GM15510 (cell line): ENCODE measurements around the gene PGAM5.

ENCODE experiments used
- POLR2A ChIP-seq: IDR thresholded peaks from 3 replicates; pipeline ENCODE4 v1.6.1; 2011; ENCODE audit warnings: borderline replicate concordance; ENCODE audit not compliant: insufficient read length; ENCODE audit errors: extremely low read depth

PGAM5 gene

GRCh38 chr12:132713123-132713522 is 2.5 kb downstream of the PGAM5 start:
- TF ChIP-seq POLR2A, result no peak

GRCh38 chr12:132715874-132716273 is 5.2 kb downstream of the PGAM5 start:
- no peak for TF ChIP-seq POLR2A

DNA sequence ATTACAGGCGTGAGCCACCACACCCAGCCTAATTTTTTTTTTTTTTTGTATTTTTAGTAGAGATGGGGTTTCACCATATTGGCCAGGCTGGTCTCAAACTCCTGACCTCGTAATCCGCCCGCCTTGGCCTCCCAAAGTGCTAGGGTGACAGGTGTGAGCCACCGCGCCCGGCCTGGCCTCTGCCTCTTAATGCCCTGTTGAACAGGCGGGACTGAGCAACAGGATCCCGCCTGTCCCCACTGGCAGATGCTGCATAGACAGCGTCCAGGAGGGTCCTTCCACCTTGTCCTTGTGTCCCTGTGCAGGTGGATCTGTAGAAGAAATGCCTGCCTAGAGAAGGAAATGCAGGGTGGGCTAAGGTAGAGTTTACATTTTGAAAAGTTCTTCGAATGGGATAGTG is 5.7 kb downstream of the PGAM5 start:
- no peak for TF ChIP-seq POLR2A

- no peak for TF ChIP-seq POLR2A
These were observed 6.4 kb downstream of the PGAM5 start for GRCh38 chr12:132717011-132717410.

DNA sequence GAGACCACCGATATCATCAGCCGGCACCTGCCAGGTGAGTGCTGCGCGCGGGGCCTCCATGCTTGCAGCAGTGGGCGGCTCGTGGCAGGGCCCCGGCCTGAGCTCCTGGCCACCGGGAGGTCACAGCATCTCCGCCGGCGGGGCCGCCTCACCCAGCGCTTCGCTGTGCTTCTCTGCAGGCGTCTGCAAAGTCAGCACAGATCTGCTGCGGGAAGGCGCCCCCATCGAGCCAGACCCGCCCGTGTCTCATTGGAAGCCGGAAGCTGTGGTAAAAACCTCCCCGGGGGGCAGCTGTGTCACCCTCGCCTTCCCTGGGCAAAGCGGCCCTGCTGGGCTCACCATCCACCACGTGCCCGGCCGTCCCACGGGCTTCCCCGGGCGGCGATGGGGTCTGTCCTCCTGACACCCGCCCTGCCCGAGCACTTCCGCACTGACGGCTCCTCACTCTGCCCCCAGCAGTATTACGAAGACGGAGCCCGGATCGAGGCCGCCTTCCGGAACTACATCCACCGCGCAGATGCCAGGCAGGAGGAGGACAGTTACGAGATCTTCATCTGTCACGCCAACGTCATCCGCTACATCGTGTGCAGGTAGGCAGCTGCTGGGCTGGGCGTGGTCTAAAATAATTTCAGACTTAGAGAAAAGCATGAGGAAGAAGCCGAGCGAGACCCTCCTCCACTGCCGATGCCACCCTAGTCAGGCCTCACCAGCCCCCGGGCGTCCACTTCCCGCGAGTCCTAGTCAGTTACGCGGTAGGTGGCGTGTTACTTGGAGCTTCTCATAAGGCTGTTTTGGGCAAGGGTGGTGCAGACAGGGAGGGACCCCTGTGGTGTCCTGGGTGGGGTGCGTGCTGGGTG is 7.1 kb downstream of the PGAM5 start:
- no peak for TF ChIP-seq POLR2A

DNA sequence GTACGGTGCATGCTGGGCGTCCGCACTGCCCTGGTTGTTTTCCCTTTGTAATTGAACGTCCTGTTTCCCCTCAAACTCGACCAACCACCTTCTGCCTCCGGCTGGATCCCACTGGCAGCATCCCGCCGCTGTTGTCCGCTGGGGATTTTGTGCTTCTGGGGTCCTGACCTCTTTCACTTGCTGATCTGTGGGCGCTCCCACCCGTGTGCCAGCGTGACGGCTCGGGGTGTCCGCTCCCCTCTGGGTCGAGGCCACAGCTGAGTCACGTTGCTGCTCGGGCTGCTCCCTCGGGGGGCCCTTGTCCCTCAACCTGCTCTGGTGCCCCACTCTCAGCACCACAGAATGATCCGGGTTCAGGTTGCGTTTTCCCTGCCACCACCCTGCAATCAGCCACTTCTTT is 8.0 kb downstream of the PGAM5 start:
- TF ChIP-seq POLR2A, result no peak

DNA sequence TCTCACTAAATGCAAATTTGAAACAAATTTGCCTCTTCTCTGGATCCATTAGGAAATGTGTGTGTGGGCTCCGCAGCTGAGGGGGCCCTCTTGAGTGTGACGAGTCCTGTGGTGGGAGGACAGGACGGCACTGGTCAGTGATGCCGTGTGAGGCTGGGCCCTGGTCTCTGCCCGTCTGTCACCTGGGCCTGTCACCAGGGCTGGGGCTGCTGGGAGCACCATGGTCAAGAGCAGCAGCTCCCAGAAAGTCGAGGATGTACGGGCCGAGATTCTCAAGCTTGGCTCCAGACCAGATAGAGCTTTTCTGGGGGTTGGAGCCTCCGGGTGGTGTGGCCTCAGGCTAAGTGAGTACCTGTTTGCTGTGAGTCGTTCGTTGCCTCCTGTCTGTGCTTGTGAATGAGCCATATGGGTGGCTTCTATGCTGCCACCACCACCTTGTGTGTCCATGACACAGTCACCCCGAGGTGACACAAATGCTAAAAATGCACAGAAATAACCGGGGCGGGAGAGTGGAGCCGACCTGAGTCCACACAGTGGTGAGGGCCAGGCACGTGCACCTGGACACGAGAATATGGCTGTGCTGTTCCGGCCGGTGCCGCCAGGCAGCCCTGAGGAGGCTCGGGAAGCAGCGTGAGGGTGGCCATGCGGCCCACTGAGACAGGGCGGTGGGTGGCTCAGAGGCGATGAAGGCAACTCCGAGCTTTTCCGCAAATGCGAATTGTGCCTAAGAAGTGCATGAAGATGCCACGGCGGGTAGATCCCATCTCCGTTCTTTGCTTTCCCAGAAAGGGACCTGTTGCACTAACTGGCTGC is 8.7 kb downstream of the PGAM5 start:
- no peak for TF ChIP-seq POLR2A

- TF ChIP-seq POLR2A, result no peak
These were observed 9.3 kb downstream of the PGAM5 start for GRCh38 chr12:132719954-132720324.

DNA sequence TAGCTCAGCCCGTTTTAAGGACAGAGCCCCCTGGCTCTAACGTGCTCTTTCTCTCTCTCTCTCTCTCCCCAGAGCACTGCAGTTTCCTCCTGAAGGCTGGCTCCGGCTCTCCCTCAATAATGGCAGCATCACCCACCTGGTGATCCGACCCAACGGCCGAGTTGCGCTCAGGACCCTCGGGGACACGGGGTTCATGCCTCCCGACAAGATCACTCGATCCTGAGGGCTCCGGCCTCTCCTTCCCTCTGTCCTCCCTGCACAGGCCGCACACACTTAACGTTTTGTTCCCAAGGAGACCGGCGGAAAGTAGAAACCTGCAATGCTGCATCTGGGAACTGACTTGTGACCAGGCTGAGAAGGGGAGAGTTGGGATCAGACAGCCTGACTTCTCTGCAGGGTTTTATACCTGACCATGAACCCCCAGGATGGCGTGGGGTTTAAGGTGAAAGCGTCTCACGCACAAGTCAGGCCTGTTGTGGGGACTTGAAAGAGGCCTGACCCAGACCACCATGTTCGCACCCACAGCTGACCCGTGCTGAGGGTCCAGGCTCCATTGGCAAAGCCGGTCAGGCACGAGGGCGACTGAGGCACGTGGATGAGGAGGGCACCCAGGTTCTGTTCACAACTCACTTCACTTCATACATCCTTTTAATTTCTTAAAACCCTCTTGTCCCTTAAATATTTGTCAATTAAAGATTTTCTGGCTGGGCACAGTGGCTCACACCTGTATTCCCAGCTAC is 10.1 kb downstream of the PGAM5 start:
- no peak for TF ChIP-seq POLR2A

GRCh38 chr12:132723015-132723763 is 12.5 kb downstream of the PGAM5 start:
- TF ChIP-seq POLR2A, result no peak

DNA sequence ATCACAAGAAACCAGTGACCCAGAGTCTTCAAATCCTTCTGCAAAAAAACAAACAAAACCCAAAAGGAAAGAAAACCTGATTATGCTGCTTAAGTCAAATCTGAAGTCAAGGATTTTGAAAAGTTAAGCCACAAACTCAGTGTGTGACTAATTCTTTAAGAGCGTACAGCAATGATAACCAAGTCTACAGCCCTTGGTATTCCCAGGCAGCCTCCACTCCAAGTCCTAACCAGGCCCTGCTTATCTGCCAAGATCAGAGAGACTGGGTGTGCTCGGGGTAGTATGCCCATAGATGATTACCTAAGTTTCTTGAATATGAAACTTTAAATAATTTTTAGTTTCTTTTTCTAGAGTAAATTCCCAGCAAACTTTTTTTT is 13.1 kb downstream of the PGAM5 start:
- no peak for TF ChIP-seq POLR2A

DNA sequence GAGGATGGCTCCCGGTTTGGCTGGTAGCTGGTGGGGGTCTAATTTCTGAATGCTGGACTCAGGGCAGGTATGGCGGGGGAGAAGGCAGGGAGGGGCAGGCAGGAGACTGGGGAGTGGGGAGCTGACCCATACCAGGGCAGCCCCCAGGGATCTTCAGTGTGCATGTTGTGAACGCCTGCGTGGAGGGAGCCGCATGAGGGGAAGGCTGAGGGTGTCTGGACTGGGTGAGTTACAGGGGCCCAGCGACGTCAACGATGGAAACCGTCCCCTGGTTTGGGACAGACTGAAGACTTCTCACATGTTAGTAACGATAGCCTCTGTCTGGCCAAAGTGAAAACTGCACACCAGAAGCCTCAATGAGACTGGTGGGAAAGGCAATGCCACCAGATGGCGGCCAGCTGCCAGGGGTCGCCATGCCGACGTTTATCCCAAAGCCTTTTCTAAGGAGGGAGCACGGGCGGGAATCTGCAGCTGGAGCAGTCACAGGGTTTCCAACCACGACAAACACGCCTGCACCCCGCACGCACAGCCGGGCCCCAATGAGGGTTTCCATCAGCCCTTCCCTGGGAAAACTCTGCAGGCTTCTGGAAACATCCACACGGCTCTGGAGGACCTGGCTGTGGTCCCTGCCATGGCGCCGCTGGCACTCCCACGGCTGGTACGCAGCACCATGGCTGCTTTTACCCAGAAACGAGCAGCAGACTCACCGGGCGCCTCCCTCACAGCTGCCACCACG is 14.0 kb downstream of the PGAM5 start:
- no peak for TF ChIP-seq POLR2A

- TF ChIP-seq POLR2A, result no peak
These were observed 15.7 kb downstream of the PGAM5 start for GRCh38 chr12:132726386-132726785.
